GM13976 (cell line): ENCODE measurements around the gene ROBO1.

Experiments
- DNase-seq: peaks from one replicate; pipeline ENCODE4 v3.0.0; 2012; ENCODE audit warnings: low spot score
- in situ Hi-C: fragments of 300-500 bp; cut with MboI; formaldehyde crosslinking; loops from one replicate; pipeline ENCODE4 v1.12.0; 2022; ENCODE audit warnings: low sequenced_read_pairs, mixed read lengths, inconsistent platforms; ENCODE audit not compliant: unreplicated experiment
- TF ChIP-seq, protein P1 (sequence below): IDR thresholded peaks from 2 replicates; pipeline ENCODE4 v1.5.1; 2012; ENCODE audit warnings: borderline replicate concordance, mild to moderate bottlenecking; ENCODE audit not compliant: insufficient read depth; ENCODE audit errors: extremely low read depth, missing control alignments, control extremely low read depth

Gene ROBO1

DNA sequence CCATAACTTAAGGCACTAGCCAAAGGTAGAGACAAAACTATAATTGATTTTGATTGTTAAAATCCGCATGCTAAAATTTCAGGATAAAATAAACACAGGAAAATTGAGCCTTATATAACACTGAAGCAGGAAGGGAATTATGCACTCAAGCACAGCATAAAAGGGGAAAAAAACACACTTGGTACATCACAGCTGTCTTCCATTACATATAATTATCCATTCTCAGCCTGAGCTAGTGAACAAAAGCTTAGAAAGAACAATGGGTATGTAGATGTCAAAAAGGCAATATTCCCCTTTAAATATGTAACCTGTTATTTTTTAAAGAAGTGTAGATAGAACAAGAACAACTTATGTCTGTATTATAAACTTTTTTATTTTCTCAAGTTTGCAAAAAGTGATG, 899.2 kb downstream of the ROBO1 start:
- in situ Hi-C loops: no loop called here
- TF ChIP-seq, protein P1, sequence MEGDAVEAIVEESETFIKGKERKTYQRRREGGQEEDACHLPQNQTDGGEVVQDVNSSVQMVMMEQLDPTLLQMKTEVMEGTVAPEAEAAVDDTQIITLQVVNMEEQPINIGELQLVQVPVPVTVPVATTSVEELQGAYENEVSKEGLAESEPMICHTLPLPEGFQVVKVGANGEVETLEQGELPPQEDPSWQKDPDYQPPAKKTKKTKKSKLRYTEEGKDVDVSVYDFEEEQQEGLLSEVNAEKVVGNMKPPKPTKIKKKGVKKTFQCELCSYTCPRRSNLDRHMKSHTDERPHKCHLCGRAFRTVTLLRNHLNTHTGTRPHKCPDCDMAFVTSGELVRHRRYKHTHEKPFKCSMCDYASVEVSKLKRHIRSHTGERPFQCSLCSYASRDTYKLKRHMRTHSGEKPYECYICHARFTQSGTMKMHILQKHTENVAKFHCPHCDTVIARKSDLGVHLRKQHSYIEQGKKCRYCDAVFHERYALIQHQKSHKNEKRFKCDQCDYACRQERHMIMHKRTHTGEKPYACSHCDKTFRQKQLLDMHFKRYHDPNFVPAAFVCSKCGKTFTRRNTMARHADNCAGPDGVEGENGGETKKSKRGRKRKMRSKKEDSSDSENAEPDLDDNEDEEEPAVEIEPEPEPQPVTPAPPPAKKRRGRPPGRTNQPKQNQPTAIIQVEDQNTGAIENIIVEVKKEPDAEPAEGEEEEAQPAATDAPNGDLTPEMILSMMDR: no peak
- DNase-seq: no peak

DNA sequence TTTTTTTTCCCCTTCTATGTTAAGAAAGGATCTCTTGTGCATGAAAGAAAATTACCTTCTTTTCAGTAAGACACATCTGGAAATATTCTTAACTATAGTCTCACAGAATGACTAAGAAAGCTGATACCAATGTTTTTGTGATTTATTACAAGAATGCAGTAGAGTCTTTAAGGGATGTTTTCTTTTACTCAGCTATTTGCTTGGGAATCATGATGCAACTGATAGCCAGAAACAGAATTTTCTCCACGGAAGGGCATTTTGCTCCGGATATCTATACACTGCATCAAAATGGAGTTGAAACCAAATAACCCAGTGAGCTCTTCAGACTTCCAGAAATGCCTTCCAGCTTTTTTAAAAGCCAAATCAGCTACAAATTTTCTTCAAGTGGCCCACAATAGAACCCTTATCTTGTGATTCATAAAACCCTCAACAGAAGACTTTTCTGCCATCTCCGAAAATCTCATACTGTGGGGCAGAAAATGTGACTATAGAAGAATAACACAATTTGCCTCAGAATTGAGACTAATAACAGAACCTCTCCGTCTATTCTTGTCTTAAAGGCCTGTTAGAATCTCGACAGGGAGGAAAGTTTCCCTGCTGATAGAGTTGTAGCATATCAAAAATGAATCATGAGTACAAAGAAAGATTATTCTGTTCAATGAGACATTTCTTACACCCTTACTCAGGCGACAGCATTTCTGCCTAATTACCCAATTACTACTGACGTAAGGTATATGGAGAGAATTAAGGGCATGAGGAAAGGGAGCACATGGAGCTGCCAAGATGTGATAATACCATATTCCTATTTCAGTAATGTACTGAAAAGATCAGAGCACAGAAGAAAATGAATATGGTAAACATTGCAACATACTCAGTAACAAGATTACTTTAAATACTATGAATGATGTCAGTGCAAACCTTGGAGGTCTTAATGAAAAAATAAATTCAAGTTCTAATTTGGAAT, 900.1 kb downstream of the ROBO1 start:
- TF ChIP-seq, protein P1: no peak
- in situ Hi-C loops: no loop called here
- DNase-seq: no peak

DNA sequence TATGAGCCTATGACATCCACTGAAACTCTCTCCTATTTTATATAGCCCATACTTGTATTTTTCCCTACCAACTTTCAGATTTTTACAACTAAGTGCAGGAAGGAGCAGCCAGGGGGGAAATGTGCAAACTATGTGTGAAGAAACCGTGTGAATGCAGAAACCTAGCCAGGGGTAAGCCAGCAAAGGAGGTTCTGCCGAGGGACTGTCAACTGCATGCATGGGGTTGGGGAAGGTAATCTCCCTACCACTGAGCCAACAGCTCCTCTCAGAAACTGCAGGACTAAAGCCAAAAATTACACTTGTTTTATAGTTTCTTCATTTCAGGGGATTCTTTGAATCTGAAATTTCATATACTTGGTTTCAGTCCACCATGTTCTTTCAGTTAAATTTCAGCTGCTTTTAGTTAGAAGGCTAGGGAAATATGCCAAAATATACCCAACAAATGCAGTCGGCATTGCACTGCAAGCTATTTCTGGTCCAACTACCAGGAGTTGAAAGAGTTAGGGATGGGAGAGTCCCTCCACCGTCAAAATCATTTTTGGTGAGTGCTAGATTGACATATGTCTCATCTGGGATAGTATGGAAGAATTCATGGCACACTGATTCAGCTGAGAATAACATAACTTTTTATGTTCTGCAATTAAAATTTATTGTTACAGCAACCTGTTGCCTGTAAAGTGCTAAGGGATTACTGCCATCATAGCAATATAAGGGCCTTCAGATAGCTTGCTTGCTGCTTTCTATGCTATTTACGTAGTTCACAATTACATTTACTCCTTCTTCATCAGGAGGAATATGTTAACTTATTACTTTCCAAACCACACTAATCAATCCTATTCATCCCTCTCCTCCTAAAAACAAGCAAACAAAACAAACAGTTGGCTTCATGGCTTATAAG, 904.2 kb downstream of the ROBO1 start:
- DNase-seq: no peak
- in situ Hi-C loops: no loop called here
- TF ChIP-seq, protein P1: no peak

DNA sequence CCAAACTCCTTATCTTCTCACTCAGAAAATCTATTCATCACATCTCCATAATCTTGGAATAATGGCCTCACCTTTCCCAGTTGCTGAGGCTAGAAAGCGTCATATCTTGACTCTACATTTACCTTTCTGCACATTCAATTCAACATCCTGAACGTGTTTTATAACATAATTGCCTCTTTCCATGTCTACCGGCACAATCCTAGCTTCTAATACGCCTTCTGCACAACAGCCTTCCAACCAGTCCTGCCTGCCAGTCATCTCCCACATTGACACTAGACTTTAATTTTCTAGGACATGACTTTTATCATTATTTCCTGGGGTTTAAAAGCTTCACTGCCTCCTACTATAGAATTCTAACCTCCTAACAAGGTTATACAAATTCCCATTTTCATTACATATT, 906.6 kb downstream of the ROBO1 start:
- in situ Hi-C loops: no loop called here
- DNase-seq: no peak

DNA sequence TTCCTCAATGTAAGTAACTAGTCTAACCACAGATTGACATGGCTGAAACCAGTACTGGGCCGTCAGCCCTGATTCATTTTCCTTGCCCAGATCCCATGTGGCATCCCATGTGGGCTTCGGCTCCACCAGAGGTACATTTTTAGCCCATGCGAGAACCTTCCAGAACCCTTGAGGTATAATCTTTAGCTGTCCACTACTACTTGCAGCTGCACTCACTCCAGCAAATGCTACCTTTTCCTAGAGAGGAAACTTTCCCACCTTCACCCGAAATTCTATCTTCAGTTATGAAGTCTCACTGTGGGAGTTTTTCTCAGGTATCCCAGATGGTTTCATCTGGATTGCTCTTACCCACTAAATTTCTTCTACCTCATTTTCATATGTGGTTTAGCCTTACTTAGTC, 907.2 kb downstream of the ROBO1 start:
- TF ChIP-seq, protein P1: no peak
- no peak for DNase-seq
- in situ Hi-C loops: no loop called here

More for the DNA sequence above, 906.6 kb downstream of the ROBO1 start:
- TF ChIP-seq, protein P1: no peak

DNA sequence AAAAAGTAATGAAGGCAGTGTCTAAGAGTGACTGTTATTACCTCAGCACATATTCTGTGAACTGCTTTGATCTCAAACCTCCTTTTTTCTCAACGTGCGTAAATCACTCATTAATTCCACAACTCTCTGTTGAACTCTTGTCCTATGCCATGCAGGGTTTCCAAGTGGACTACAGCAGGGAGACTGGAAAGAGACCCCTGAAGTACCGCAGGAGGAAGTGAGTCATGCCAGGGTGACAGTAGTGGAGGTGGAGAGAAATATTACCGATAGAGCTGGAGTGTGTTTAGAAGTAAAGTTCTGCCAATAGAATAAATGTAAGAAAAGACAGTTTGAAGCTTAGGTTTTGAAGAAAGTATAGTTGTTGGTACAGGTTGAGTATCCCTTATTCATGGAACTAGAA, 908.9 kb downstream of the ROBO1 start:
- no peak for DNase-seq
- in situ Hi-C loops: no loop called here
- TF ChIP-seq, protein P1: no peak
